Sigmoid colon (tissue), 4 donors: ENCODE data around the gene TRIML2.

Source experiments
- EP300 ChIP-seq, 4 donors: sonication (generic); formaldehyde crosslinking; IDR thresholded peaks; one replicate each; pipeline ENCODE4 v1.6.1; 2017; ENCODE audit warnings: antibody characterized with exemption in 4 of 4
- POLR2A ChIP-seq, 2 donors: fragments of 450-650 bp; IDR thresholded peaks; one replicate each; pipeline ENCODE4 v1.6.1; 2016; ENCODE audit warnings: antibody characterized with exemption in 2 of 2, mild to moderate bottlenecking in 2 of 2, moderate library complexity in 2 of 2
- POLR2AphosphoS5 ChIP-seq, 4 donors: sonication (generic); formaldehyde crosslinking; IDR thresholded peaks; one replicate each; pipeline ENCODE4 v1.6.1; 2017; ENCODE audit warnings: antibody characterized with exemption in 4 of 4
- TF ChIP-seq, protein P1 (sequence below), 4 experiments: fragments of 450-650 bp in 3 of 4; fragments of 200-600 bp in 1 of 4; IDR thresholded peaks; one replicate each; pipeline ENCODE4 v1.5.1; 2016 to 2019; ENCODE audit warnings: antibody characterized with exemption in 4 of 4, mild to moderate bottlenecking in 3 of 4, moderate library complexity in 2 of 4

DNA sequence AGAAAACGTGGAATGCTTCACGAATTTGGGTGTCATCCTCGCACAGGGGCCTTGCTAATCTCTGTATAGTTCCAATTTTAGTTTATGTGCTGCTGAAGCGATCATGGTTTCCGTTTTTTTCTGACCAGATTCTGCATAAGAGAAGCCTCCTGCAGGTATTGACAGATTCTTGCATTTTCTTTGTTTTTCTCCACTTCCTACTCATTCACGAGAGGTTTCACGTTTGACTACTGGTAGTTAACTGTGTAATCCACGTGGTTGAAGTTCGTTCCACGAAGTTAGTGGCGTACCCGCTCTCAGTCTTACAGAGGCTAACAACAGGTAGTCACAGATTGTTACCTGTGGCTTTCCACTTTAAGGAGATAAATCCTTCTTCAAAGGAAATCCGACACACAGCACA is 12.1 kb upstream of the TRIML2 start:
- TF ChIP-seq, protein P1, sequence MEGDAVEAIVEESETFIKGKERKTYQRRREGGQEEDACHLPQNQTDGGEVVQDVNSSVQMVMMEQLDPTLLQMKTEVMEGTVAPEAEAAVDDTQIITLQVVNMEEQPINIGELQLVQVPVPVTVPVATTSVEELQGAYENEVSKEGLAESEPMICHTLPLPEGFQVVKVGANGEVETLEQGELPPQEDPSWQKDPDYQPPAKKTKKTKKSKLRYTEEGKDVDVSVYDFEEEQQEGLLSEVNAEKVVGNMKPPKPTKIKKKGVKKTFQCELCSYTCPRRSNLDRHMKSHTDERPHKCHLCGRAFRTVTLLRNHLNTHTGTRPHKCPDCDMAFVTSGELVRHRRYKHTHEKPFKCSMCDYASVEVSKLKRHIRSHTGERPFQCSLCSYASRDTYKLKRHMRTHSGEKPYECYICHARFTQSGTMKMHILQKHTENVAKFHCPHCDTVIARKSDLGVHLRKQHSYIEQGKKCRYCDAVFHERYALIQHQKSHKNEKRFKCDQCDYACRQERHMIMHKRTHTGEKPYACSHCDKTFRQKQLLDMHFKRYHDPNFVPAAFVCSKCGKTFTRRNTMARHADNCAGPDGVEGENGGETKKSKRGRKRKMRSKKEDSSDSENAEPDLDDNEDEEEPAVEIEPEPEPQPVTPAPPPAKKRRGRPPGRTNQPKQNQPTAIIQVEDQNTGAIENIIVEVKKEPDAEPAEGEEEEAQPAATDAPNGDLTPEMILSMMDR (IDR thresholded peaks at IDR 0.05): no peak
- TF ChIP-seq POLR2AphosphoS5 (IDR thresholded peaks at IDR 0.05) (no peak), POLR2A (IDR thresholded peaks at IDR 0.05) (no peak), EP300 (IDR thresholded peaks at IDR 0.05) (no peak)
